Measurements from ENCODE around the gene USP32. TPM values are rescaled to one million over a fixed set of nuclear protein-coding genes. Genes with fewer than 3 reads are reported as not detected.
"Not testable (repeated sequence)": the region's sequence is repeated elsewhere in the genome, so short reads cannot be mapped to it uniquely, and the experiment has no call there.

USP32 gene
- total and polyA plus RNA-seq, 2 donors from 2014 or later: 14.6 to 53.1 TPM

- no peak for TF ChIP-seq CTCF (IDR thresholded peaks at IDR 0.05; ENCODE audit: borderline replicate concordance, extremely low read depth, insufficient read depth)
Observed at GRCh38 chr17:60318326-60318725, 73.6 kb downstream of the USP32 start.

GRCh38 chr17:60315650-60316049 lies 76.3 kb downstream of the USP32 start:
- Histone ChIP-seq H3K27me3 (ENCODE audit: control insufficient read depth, insufficient read depth, low read length) (no peaks in the 10 kb centered on the region), H3K4me3 (ENCODE audit: low read length in 3 of 3) (no peak overlapping the region), H3K9ac (ENCODE audit: low read length in 3 of 3) (no peak overlapping the region), H3K27ac (ENCODE audit: low read depth in 2 of 2, low read length in 2 of 2) (no peak overlapping the region), H3K4me1 (ENCODE audit: control insufficient read depth in 2 of 3, insufficient read depth in 2 of 3, low read depth in 1 of 3, low read length in 3 of 3) (peaks cover 0 to 1% (median 0%) of the 10 kb centered on the region in 3 donors), H3K36me3 (ENCODE audit: control insufficient read depth in 2 of 3, insufficient read depth in 3 of 3, low read length in 3 of 3) (no peaks in the 10 kb centered on the region), H3K9me3 (ENCODE audit: control insufficient read depth in 2 of 3, insufficient read depth in 1 of 3, low read length in 3 of 3) (no peaks in the 10 kb centered on the region)
- FAIRE-seq (no peak), DNase-seq (no peak)
- no peak for TF ChIP-seq CTCF (IDR thresholded peaks at IDR 0.05; ENCODE audit: borderline replicate concordance, extremely low read depth, insufficient read depth)
- intact Hi-C loops (cut with DNase I): no loop called here

More at GRCh38 chr17:60318326-60318725, 73.6 kb downstream of the USP32 start:
- H3K27ac ChIP-seq (ENCODE audit: low read depth in 2 of 2, low read length in 2 of 2): no peak overlapping the region
- intact Hi-C loops (cut with DNase I): no loop called here
- peaks cover 0 to 14% (median 0%) of the 10 kb centered on the region in 3 donors for H3K4me1 ChIP-seq (ENCODE audit: control insufficient read depth in 2 of 3, insufficient read depth in 2 of 3, low read depth in 1 of 3, low read length in 3 of 3)
- no peaks in the 10 kb centered on the region for H3K36me3 ChIP-seq (ENCODE audit: control insufficient read depth in 2 of 3, insufficient read depth in 3 of 3, low read length in 3 of 3)
- no peak for FAIRE-seq
- H3K9ac ChIP-seq (ENCODE audit: low read length in 3 of 3): no peak overlapping the region
- no peak for DNase-seq
- H3K4me3 ChIP-seq (ENCODE audit: low read length in 3 of 3): no peak overlapping the region
- H3K27me3 ChIP-seq (ENCODE audit: control insufficient read depth, insufficient read depth, low read length): no peaks in the 10 kb centered on the region
- no peaks in the 10 kb centered on the region for H3K9me3 ChIP-seq (ENCODE audit: control insufficient read depth in 2 of 3, insufficient read depth in 1 of 3, low read length in 3 of 3)

GRCh38 chr17:60314900-60315299 lies 77.0 kb downstream of the USP32 start:
- H3K27ac ChIP-seq (ENCODE audit: low read depth in 2 of 2, low read length in 2 of 2); H3K27me3 ChIP-seq (ENCODE audit: control insufficient read depth, insufficient read depth, low read length); H3K9ac ChIP-seq (ENCODE audit: low read length in 3 of 3); H3K36me3 ChIP-seq (ENCODE audit: control insufficient read depth in 2 of 3, insufficient read depth in 3 of 3, low read length in 3 of 3); FAIRE-seq; H3K9me3 ChIP-seq (ENCODE audit: control insufficient read depth in 2 of 3, insufficient read depth in 1 of 3, low read length in 3 of 3); H3K4me1 ChIP-seq (ENCODE audit: control insufficient read depth in 2 of 3, insufficient read depth in 2 of 3, low read depth in 1 of 3, low read length in 3 of 3); DNase-seq; intact Hi-C loops (cut with DNase I); H3K4me3 ChIP-seq (ENCODE audit: low read length in 3 of 3): not testable (repeated sequence)

GRCh38 chr17:60314423-60314822 lies 77.5 kb downstream of the USP32 start:
- H3K36me3 ChIP-seq (ENCODE audit: control insufficient read depth in 2 of 3, insufficient read depth in 3 of 3, low read length in 3 of 3): no peaks in the 10 kb centered on the region
- H3K9ac ChIP-seq (ENCODE audit: low read length in 3 of 3): no peak overlapping the region
- no peak overlapping the region for H3K4me3 ChIP-seq (ENCODE audit: low read length in 3 of 3)
- TF ChIP-seq CTCF (IDR thresholded peaks at IDR 0.05; ENCODE audit: borderline replicate concordance, extremely low read depth, insufficient read depth): no peak
- intact Hi-C loops (cut with DNase I): no loop called here
- DNase-seq: no peak
- H3K9me3 ChIP-seq (ENCODE audit: control insufficient read depth in 2 of 3, insufficient read depth in 1 of 3, low read length in 3 of 3): no peaks in the 10 kb centered on the region
- H3K27ac ChIP-seq (ENCODE audit: low read depth in 2 of 2, low read length in 2 of 2): no peak overlapping the region
- no peak for FAIRE-seq
- no peaks in the 10 kb centered on the region for H3K4me1 ChIP-seq (ENCODE audit: control insufficient read depth in 2 of 3, insufficient read depth in 2 of 3, low read depth in 1 of 3, low read length in 3 of 3)
- no peaks in the 10 kb centered on the region for H3K27me3 ChIP-seq (ENCODE audit: control insufficient read depth, insufficient read depth, low read length)
